ENCODE results near the gene TRAK1. TPM values are rescaled to one million over a fixed set of nuclear protein-coding genes. Genes with fewer than 3 reads are reported as not detected.

TRAK1 gene
- polyA plus RNA-seq, 10 donors: 72.3 to 110 (median 90.8) TPM

GRCh38 chr3:42274266-42274665, 183.1 kb downstream of the TRAK1 start:
- DNase-seq: no peak

GRCh38 chr3:42275217-42275616, 184.1 kb downstream of the TRAK1 start:
- no peak for DNase-seq

Other genes with a start within 250 kb of the TRAK1 start
- 1 to 10 TPM; 1.2 to 3.7 (median 2.1) TPM for gene ULK4, start 129.3 kb upstream of the TRAK1 start, polyA plus RNA-seq (ENCODE audit: insufficient read length in 10 of 10)
- 10 to 100 TPM in 3 of 10 donors, 1 to 10 TPM in 7; 2.9 to 19.5 (median 6.4) TPM for gene CCK, start 174.8 kb downstream of the TRAK1 start, polyA plus RNA-seq (ENCODE audit: insufficient read length in 10 of 10)

All from muscle of back (tissue), 11 donors.